IMR-90 (cell line): ENCODE measurements around the gene NT5C1A. TPM values are rescaled to one million over a fixed set of nuclear protein-coding genes. Genes with fewer than 3 reads are reported as not detected.
A peak's percentile ranks its signal among the peaks of the same experiment; 100 is the strongest.

Experiments
- ATAC-seq: fragments of 200-7000 bp; cut with Tn5 transposase; 2 replicates; pipeline ENCODE4 v1.9.1; 2020; ENCODE audit warnings: low read depth, mild to moderate bottlenecking, moderate library complexity
- BruUV-seq: library from RNA; stranded (reverse); fragments of 400-500 nt; replicated peaks from 2 replicates; lab custom pipeline; 2021; lab: Mats Ljungman, UMichigan
- CTCF ChIA-PET: fragments of 300-600 bp; formaldehyde crosslinking; extraction: SDS; loops from one replicate; lab custom pipeline; 2021; ENCODE audit warnings: antibody characterized with exemption; lab: Yijun Ruan, JAX
- POLR2A ChIA-PET: fragments of 300-600 bp; sonication (Branson Sonifier 250); formaldehyde crosslinking; loops from one replicate; lab custom pipeline; 2022; ENCODE audit warnings: antibody characterized with exemption; ENCODE audit not compliant: unreplicated experiment; lab: Charles Lee
- DNase-seq: peaks from one replicate; pipeline ENCODE4 v3.0.0; 2013
- H2AFZ ChIP-seq: replicated peaks from 2 replicates; pipeline ENCODE3; 2013; ENCODE audit warnings: low read length, mild to moderate bottlenecking; ENCODE audit not compliant: poor library complexity
- H2AK5ac ChIP-seq: 2 replicates; pipeline ENCODE4 v1.6.1; 2013; ENCODE audit warnings: low read depth, low read length, inconsistent platforms
- H2AK9ac ChIP-seq: replicated peaks from 2 replicates; pipeline ENCODE3; 2013; ENCODE audit warnings: mild to moderate bottlenecking, low read depth, low read length, moderate library complexity; ENCODE audit not compliant: poor library complexity
- H2BK120ac ChIP-seq: 2 replicates; pipeline ENCODE4 v1.6.1; 2013; ENCODE audit warnings: low read depth, low read length, inconsistent platforms
- H2BK15ac ChIP-seq: 3 replicates; pipeline ENCODE4 v1.6.1; 2013; ENCODE audit warnings: low read depth, low read length, inconsistent platforms
- H2BK20ac ChIP-seq: 2 replicates; pipeline ENCODE4 v1.6.1; 2013; ENCODE audit warnings: low read depth, mild to moderate bottlenecking, inconsistent platforms, low read length, moderate library complexity
- H2BK5ac ChIP-seq: 2 replicates; pipeline ENCODE4 v1.6.1; 2013; ENCODE audit warnings: mild to moderate bottlenecking, low read depth, low read length, inconsistent platforms; ENCODE audit not compliant: poor library complexity, severe bottlenecking
- H3K14ac ChIP-seq: replicated peaks from 2 replicates; pipeline ENCODE4 v1.6.1; 2013; ENCODE audit warnings: low read depth, low read length, inconsistent platforms
- H3K18ac ChIP-seq: 2 replicates; pipeline ENCODE4 v1.6.1; 2013; ENCODE audit warnings: low read depth, low read length, control low read depth
- H3K23ac ChIP-seq: 2 replicates; pipeline ENCODE4 v1.6.1; 2013; ENCODE audit warnings: low read depth, low read length, inconsistent platforms
- H3K27ac ChIP-seq: 2 replicates; pipeline ENCODE4 v1.5.1; 2013; ENCODE audit warnings: mild to moderate bottlenecking, control low read depth, low read length; ENCODE audit not compliant: insufficient read depth
- H3K27me3 ChIP-seq: 2 replicates; pipeline ENCODE4 v1.6.1; 2013; ENCODE audit warnings: low read length; ENCODE audit not compliant: control insufficient read depth, insufficient read depth
- H3K36me3 ChIP-seq: 2 replicates; pipeline ENCODE4 v1.6.1; 2013; ENCODE audit warnings: low read length, mixed read lengths; ENCODE audit not compliant: control insufficient read depth, insufficient read depth
- H3K4ac ChIP-seq: 2 replicates; pipeline ENCODE4 v1.6.1; 2013; ENCODE audit warnings: low read depth, low read length, inconsistent platforms
- H3K4me1 ChIP-seq: 2 replicates; pipeline ENCODE4 v1.6.1; 2013; ENCODE audit warnings: low read length, mixed read lengths; ENCODE audit not compliant: control insufficient read depth, insufficient read depth
- H3K4me2 ChIP-seq: 2 replicates; pipeline ENCODE4 v1.6.1; 2013; ENCODE audit warnings: low read depth, mild to moderate bottlenecking, control low read depth, low read length, moderate library complexity
- H3K4me3 ChIP-seq: 2 replicates; pipeline ENCODE4 v1.5.1; 2013; ENCODE audit warnings: low read depth, mild to moderate bottlenecking, control low read depth, low read length, moderate library complexity; ENCODE audit not compliant: insufficient read depth
- H3K56ac ChIP-seq: 2 replicates; pipeline ENCODE4 v1.6.1; 2013; ENCODE audit warnings: low read length, inconsistent platforms; ENCODE audit not compliant: insufficient read depth; ENCODE audit errors: extremely low read depth
- H3K79me1 ChIP-seq, 2 experiments: 2 replicates each; pipeline ENCODE4 v1.6.1; 2013; ENCODE audit warnings: low read length in 2 of 2, inconsistent platforms in 1 of 2, low read depth in 1 of 2
- H3K9ac ChIP-seq: 2 replicates; pipeline ENCODE4 v1.6.1; 2013; ENCODE audit warnings: low read depth, low read length, control low read depth
- H3K9me1 ChIP-seq: 2 replicates; pipeline ENCODE4 v1.6.1; 2013; ENCODE audit warnings: low read length, inconsistent platforms; ENCODE audit not compliant: insufficient read depth
- H3K9me3 ChIP-seq: 2 replicates; pipeline ENCODE4 v1.6.1; 2013; ENCODE audit warnings: low read length; ENCODE audit not compliant: control insufficient read depth, insufficient read depth
- H4K20me1 ChIP-seq: 2 replicates; pipeline ENCODE4 v1.6.1; 2013; ENCODE audit warnings: low read length, inconsistent platforms; ENCODE audit not compliant: insufficient read depth
- H4K5ac ChIP-seq: 2 replicates; pipeline ENCODE4 v1.6.1; 2013; ENCODE audit warnings: mild to moderate bottlenecking, low read depth, low read length, control low read depth
- H4K8ac ChIP-seq, 2 experiments: 2 replicates each; pipeline ENCODE4 v1.6.1; 2013; ENCODE audit warnings: low read depth in 2 of 2, low read length in 2 of 2, control low read depth in 1 of 2, inconsistent platforms in 1 of 2
- H4K91ac ChIP-seq: 2 replicates; pipeline ENCODE4 v1.6.1; 2013; ENCODE audit warnings: low read depth, low read length, inconsistent platforms; ENCODE audit not compliant: insufficient read depth
- BHLHE40 ChIP-seq: fragments of 150-350 bp; IDR thresholded peaks from 2 replicates; pipeline ENCODE4 v1.6.1; 2016; ENCODE audit warnings: mild to moderate bottlenecking, low read depth, low read length
- CTCF ChIP-seq: conservative IDR thresholded peaks from 2 replicates; pipeline ENCODE4 v1.5.1; 2012; ENCODE audit warnings: mild to moderate bottlenecking, low read depth, low read length, improper control_type of control experiment
- ELK1 ChIP-seq: fragments of 150-350 bp; IDR thresholded peaks from 2 replicates; pipeline ENCODE4 v1.6.1; 2016; ENCODE audit warnings: low read depth, mild to moderate bottlenecking, low read length, moderate library complexity, borderline replicate concordance
- FOS ChIP-seq: fragments of 150-350 bp; IDR thresholded peaks from 2 replicates; pipeline ENCODE4 v1.6.1; 2016; ENCODE audit warnings: low read depth, low read length
- MAZ ChIP-seq: IDR thresholded peaks from 2 replicates; pipeline ENCODE4 v1.6.1; 2012; ENCODE audit warnings: low read depth, mild to moderate bottlenecking, low read length, improper control_type of control experiment, moderate library complexity, borderline replicate concordance
- NFE2L2 ChIP-seq: fragments of 150-350 bp; IDR thresholded peaks from 2 replicates; pipeline ENCODE4 v1.6.1; 2016; ENCODE audit warnings: low read depth, mild to moderate bottlenecking, low read length
- POLR2A ChIP-seq: IDR thresholded peaks from 2 replicates; pipeline ENCODE4 v1.6.1; 2012; ENCODE audit warnings: mild to moderate bottlenecking, low read depth, low read length
- RAD21 ChIP-seq: IDR thresholded peaks from 2 replicates; pipeline ENCODE4 v1.6.1; 2012; ENCODE audit warnings: low read length, improper control_type of control experiment
- RCOR1 ChIP-seq: IDR thresholded peaks from 2 replicates; pipeline ENCODE4 v1.6.1; 2012; ENCODE audit warnings: mild to moderate bottlenecking, low read length, improper control_type of control experiment; ENCODE audit not compliant: insufficient replicate concordance
- SMC3 ChIP-seq: fragments of 150-350 bp; IDR thresholded peaks from 2 replicates; pipeline ENCODE4 v1.6.1; 2016; ENCODE audit warnings: low read depth, mild to moderate bottlenecking, antibody characterized with exemption, low read length, moderate library complexity
- USF2 ChIP-seq: fragments of 150-350 bp; IDR thresholded peaks from 2 replicates; pipeline ENCODE4 v1.6.1; 2017; ENCODE audit warnings: mild to moderate bottlenecking, antibody characterized with exemption, low read length, low read depth
- WGBS, 2 experiments: methylation state at CpG; one replicate each; pipeline versions ENCODE4 v1.1.5 to v1.1.7; 2013; ENCODE audit warnings: missing lambda C conversion rate in 2 of 2; ENCODE audit not compliant: insufficient read length in 1 of 2; ENCODE audit errors: extremely low coverage in 2 of 2; 5-methylcytosine and 5-hydroxymethylcytosine counted together
- dilution Hi-C: fragments of 300-500 bp; cut with HindIII; formaldehyde crosslinking; loops from one replicate; pipeline ENCODE4 v1.14.3; 2018; ENCODE audit warnings: low sequenced_read_pairs; ENCODE audit not compliant: unreplicated experiment
- in situ Hi-C: fragments of 300-500 bp; cut with MboI; formaldehyde crosslinking; loops from 3 replicates; pipeline ENCODE4 v1.14.3; 2019; ENCODE audit warnings: low sequenced_read_pairs, inconsistent platforms, mixed read lengths
- intact Hi-C: fragments of 100-400 bp; cut with micrococcal nuclease; formaldehyde crosslinking; loops from 2 replicates; pipeline ENCODE4 v1.10.0; 2022
- polyA plus RNA-seq, 3 experiments: library from polyadenylated mRNA; depleted of rRNA; stranded (reverse); fragments of >200 nt; gene quantifications; 2 replicates each; pipeline ENCODE4 v1.2.3, GENCODE V29; 2012; ENCODE audit warnings: low replicate concordance in 1 of 3
- total RNA-seq: library from RNA; depleted of rRNA; stranded (reverse); fragments of >200 nt; gene quantifications from 2 replicates; pipeline ENCODE4 v1.2.3, GENCODE V29; 2012

The NT5C1A gene
- total and polyA plus RNA-seq, 2 of the 4 experiments (the other 2 are of a cell fraction), result not detected

- Histone ChIP-seq H3K23ac (no peak overlapping the region), H3K79me1 (no peaks in the 10 kb centered on the region), H3K27me3 (peaks cover 89% of the 10 kb centered on the region), H2BK5ac (no peak overlapping the region), H3K9me1 (no peaks in the 10 kb centered on the region), H2AFZ (peak overlapping the region; percentile 73), H3K18ac (no peak overlapping the region), H3K14ac (no peak overlapping the region), H2AK9ac (no peak overlapping the region), H3K36me3 (no peaks in the 10 kb centered on the region), H3K9ac (no peak overlapping the region), H2BK20ac (no peak overlapping the region), H3K4me1 (no peaks in the 10 kb centered on the region; the same call in 1 of the 2 replicates), H3K56ac (no peak overlapping the region), H2AK5ac (no peak overlapping the region), H4K20me1 (no peaks in the 10 kb centered on the region; the same call in 1 of the 2 replicates), H3K27ac (no peak overlapping the region), H3K9me3 (peaks cover 2% of the 10 kb centered on the region; the same call in 1 of the 2 replicates), H4K8ac (no peak overlapping the region), H4K5ac (no peak overlapping the region), H2BK120ac (no peak overlapping the region), H2BK15ac (no peak overlapping the region), H3K4me3 (no peak overlapping the region), H3K4me2 (no peak overlapping the region), H4K91ac (no peak overlapping the region), H3K4ac (no peak overlapping the region)
- in situ Hi-C loops, result no loop called here
- no TSS peak for BruUV-seq
- intact Hi-C loops, result no loop called here
- TF ChIP-seq BHLHE40 (no peak), ELK1 (no peak), RAD21 (no peak), NFE2L2 (no peak), USF2 (no peak), FOS (no peak), POLR2A (no peak), MAZ (no peak), SMC3 (no peak), RCOR1 (no peak), CTCF (no peak)
- ATAC-seq (no peak), DNase-seq (no peak)
- dilution Hi-C loops, result no loop called here
- ChIA-PET POLR2A (interaction anchor here (0.6 kb wide), 1 partner anchor 244 kb away, joined by 4 read pairs; no protein-coding TSS in a partner anchor), CTCF (no interaction called here)
- WGBS, 2 experiments, result 0% methylated on average over 7 of the region's 28 CpGs; no CpG with 5 or more reads in 1 of the 2 experiments
Observed at GRCh38 chr1:39690794-39691382, 19.0 kb upstream of the NT5C1A start.
